ENCODE data around the gene D2HGDH. TPM values are rescaled to one million over a fixed set of nuclear protein-coding genes. Genes with fewer than 3 reads are reported as not detected.

The D2HGDH gene
- total RNA-seq, 1 experiment from 2014 or later, result 10.0 TPM

DNA sequence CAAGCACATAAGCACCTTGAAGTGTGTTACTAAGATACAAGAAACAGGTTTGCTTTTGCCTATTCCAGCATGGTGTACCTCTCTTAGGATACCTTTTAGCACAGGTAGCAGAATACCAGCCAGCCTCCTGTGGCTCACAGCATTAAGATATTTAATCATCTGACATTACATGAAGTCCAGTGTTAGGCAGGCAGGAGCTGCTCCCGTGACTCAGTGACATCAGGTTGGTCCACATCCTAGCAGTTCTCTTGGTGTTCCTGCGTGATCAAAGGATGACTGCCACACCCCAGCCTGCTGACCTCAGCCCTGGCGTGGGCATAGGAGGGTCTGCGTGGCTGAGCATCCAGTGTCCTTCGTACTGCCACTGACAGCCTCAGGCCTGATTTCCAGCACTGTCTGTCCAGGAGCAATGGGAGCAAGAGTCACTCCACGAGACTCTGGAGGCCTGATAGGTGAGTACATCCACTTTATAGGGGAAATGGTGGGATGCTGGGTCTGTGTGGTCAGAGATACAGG lies 44.2 kb upstream of the D2HGDH start:
- Histone ChIP-seq H3K4me2 (ENCODE audit: insufficient read depth, insufficient read length, low read length) (no peak overlapping the region), H3K56ac (ENCODE audit: insufficient read length, low read depth, low read length) (no peak overlapping the region), H3K23ac (ENCODE audit: insufficient read length, low read depth, low read length) (no peak overlapping the region), H3K27ac (ENCODE audit: insufficient read length, low read depth, low read length) (no peak overlapping the region), H3K9me3 (ENCODE audit: control insufficient read depth, low read depth, low read length) (no peaks in the 10 kb centered on the region), H2BK5ac (ENCODE audit: insufficient read length, low read length) (no peak overlapping the region), H3K4me1 (ENCODE audit: insufficient read depth, low read length) (no peaks in the 10 kb centered on the region), H4K5ac (ENCODE audit: insufficient read length, low read depth, low read length) (no peak overlapping the region), H2AK5ac (ENCODE audit: insufficient read length, low read length) (no peak overlapping the region), H2BK12ac (ENCODE audit: insufficient read length, low read depth, low read length) (no peak overlapping the region), H3K27me3 (ENCODE audit: insufficient read depth, low read length) (no peaks in the 10 kb centered on the region), H3K18ac (ENCODE audit: insufficient read length, low read depth, low read length) (no peak overlapping the region), H2BK120ac (ENCODE audit: low read depth, low read length, poor library complexity, severe bottlenecking) (no peak overlapping the region), H3K14ac (ENCODE audit: insufficient read depth, low read length) (no peak overlapping the region), H2AFZ (ENCODE audit: low read length) (no peak overlapping the region), H3T11ph (ENCODE audit: low read length) (no peak overlapping the region), H3K79me2 (ENCODE audit: insufficient read depth, low read length) (peaks cover 4% of the 10 kb centered on the region; the same call in 1 of the 2 replicates), H3K4ac (ENCODE audit: low read depth, low read length) (no peak overlapping the region), H2BK15ac (ENCODE audit: low read depth, low read length) (no peak overlapping the region), H4K20me1 (ENCODE audit: control insufficient read depth, insufficient read depth, insufficient read length) (peaks cover 2% of the 10 kb centered on the region), H4K8ac (replicated peaks; ENCODE audit: insufficient read length, low read depth, low read length) (no peak overlapping the region), H3K79me1 (ENCODE audit: insufficient read depth, low read depth, low read length, poor library complexity, severe bottlenecking) (no peaks in the 10 kb centered on the region), H2BK20ac (ENCODE audit: low read depth, low read length, poor library complexity, severe bottlenecking) (no peak overlapping the region), H3K23me2 (ENCODE audit: insufficient read length, low read depth, low read length, poor library complexity, severe bottlenecking) (peaks cover 3% of the 10 kb centered on the region), H3K9ac (ENCODE audit: extremely low read depth, insufficient read length, low read length) (no peak overlapping the region), H4K91ac (ENCODE audit: insufficient read length, low read depth, low read length) (no peak overlapping the region)
- TF ChIP-seq, protein P1, sequence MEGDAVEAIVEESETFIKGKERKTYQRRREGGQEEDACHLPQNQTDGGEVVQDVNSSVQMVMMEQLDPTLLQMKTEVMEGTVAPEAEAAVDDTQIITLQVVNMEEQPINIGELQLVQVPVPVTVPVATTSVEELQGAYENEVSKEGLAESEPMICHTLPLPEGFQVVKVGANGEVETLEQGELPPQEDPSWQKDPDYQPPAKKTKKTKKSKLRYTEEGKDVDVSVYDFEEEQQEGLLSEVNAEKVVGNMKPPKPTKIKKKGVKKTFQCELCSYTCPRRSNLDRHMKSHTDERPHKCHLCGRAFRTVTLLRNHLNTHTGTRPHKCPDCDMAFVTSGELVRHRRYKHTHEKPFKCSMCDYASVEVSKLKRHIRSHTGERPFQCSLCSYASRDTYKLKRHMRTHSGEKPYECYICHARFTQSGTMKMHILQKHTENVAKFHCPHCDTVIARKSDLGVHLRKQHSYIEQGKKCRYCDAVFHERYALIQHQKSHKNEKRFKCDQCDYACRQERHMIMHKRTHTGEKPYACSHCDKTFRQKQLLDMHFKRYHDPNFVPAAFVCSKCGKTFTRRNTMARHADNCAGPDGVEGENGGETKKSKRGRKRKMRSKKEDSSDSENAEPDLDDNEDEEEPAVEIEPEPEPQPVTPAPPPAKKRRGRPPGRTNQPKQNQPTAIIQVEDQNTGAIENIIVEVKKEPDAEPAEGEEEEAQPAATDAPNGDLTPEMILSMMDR (conservative IDR thresholded peaks at IDR 0.05), result no peak
- H3K4me3 Mint-ChIP-seq, result no peak overlapping the region
- peaks cover 10 to 26% (median 15%) of the 10 kb centered on the region in 3 experiments for H3K36me3 Mint-ChIP-seq (ENCODE audit: insufficient read depth in 1 of 3, low read depth in 3 of 3)
- no peak overlapping the region; a peak in 1 of 7 replicates for H3K27ac Mint-ChIP-seq
- WGBS (ENCODE audit: extremely low coverage, insufficient read length, low lambda C conversion rate), result no CpG with 5 or more reads among the region's 6 CpGs
- H3K27me3 Mint-ChIP-seq (ENCODE audit: low read depth), result no peaks in the 10 kb centered on the region
- no peak for DNase-seq
- peaks cover 12 to 18% of the 10 kb centered on the region in 2 experiments for H3K4me1 Mint-ChIP-seq
- H3K9me3 Mint-ChIP-seq, result peaks cover 0 to 3% of the 10 kb centered on the region in 2 experiments; a peak in 1 of 5 replicates
